ENCODE data around the gene RASGRF2. TPM values are rescaled to one million over a fixed set of nuclear protein-coding genes. Genes with fewer than 3 reads are reported as not detected.
A peak's percentile ranks its signal among the peaks of the same experiment; 100 is the strongest.

Gene RASGRF2
- total and polyA plus RNA-seq, 2 of the 13 experiments (the other 11 are each of a cell fraction or from before 2014, with no cell fraction given), result 23.6 to 29.0 TPM

GRCh38 chr5:80963966-80964481 lies 3.9 kb downstream of the RASGRF2 start:
- peak overlapping the region; percentile 59 for H3K27ac ChIP-seq (ENCODE audit: extremely low read length, insufficient read depth, low read length)
- ChIA-PET CTCF (ENCODE audit: low intra/inter-chr PET ratio, low total read pairs) (no interaction called here), POLR2A (no interaction called here)
- peaks cover 85% of the 10 kb centered on the region for H3K79me2 ChIP-seq (ENCODE audit: insufficient read depth, low read length)
- peak overlapping the region; percentile 46; the same call in 1 of the 2 replicates for H3K9ac ChIP-seq (ENCODE audit: insufficient read depth, low read depth, low read length)
- WGBS (ENCODE audit: low lambda C conversion rate), result 23% methylated on average over 3 of the region's 3 CpGs
- intact Hi-C loops (cut with micrococcal nuclease; ENCODE audit: unreplicated experiment), result loop anchor here (5.0 kb wide), 1 partner anchor 63 kb away; no protein-coding TSS in a partner anchor
- FAIRE-seq, result no peak
- DNase-seq (ENCODE audit: low spot score), result no peak
- ATAC-seq, result no peak
- peak overlapping the region; percentile 18 to 84 (median 49); a peak in 5 of 6 replicates for H3K4me3 ChIP-seq (replicated peaks in 1 of 3; ENCODE audit: insufficient read depth in 1 of 3, low read depth in 2 of 3, low read length in 3 of 3)
- H3K9me3 ChIP-seq (ENCODE audit: low read length), result no peaks in the 10 kb centered on the region
- H3K36me3 ChIP-seq (replicated peaks in 1 of 2; ENCODE audit: control insufficient read depth in 1 of 2, insufficient read depth in 2 of 2, low read length in 2 of 2), result no peaks in the 10 kb centered on the region
- in situ Hi-C loops (cut with HindIII; ENCODE audit: extremely low pct_ligation_motif_present, low pct_unique_long_range_greater_than_20kb), result no loop called here
- H2AFZ ChIP-seq (ENCODE audit: low read length), result no peak overlapping the region
- TF ChIP-seq, protein P1, sequence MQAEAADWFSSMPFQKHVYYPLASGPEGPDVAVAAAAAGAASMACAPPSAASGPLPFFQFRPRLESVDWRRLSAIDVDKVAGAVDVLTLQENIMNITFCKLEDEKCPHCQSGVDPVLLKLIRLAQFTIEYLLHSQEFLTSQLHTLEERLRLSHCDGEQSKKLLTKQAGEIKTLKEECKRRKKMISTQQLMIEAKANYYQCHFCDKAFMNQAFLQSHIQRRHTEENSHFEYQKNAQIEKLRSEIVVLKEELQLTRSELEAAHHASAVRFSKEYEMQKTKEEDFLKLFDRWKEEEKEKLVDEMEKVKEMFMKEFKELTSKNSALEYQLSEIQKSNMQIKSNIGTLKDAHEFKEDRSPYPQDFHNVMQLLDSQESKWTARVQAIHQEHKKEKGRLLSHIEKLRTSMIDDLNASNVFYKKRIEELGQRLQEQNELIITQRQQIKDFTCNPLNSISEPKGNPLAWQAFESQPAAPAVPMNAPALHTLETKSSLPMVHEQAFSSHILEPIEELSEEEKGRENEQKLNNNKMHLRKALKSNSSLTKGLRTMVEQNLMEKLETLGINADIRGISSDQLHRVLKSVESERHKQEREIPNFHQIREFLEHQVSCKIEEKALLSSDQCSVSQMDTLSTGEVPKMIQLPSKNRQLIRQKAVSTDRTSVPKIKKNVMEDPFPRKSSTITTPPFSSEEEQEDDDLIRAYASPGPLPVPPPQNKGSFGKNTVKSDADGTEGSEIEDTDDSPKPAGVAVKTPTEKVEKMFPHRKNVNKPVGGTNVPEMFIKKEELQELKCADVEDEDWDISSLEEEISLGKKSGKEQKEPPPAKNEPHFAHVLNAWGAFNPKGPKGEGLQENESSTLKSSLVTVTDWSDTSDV (CRISPR knock-in tag; IDR thresholded peaks at IDR 0.05), result no peak
- no peak for TF ChIP-seq RBM39 (IDR thresholded peaks at IDR 0.05; ENCODE audit: low read depth, low read length, poor library complexity, severe bottlenecking)
- TF ChIP-seq ZNF263 (CRISPR knock-in tag; IDR thresholded peaks at IDR 0.05), result no peak
- TF ChIP-seq NAIF1 (CRISPR knock-in tag; IDR thresholded peaks at IDR 0.05; ENCODE audit: borderline replicate concordance), result no peak
- no peak for TF ChIP-seq ZNF234 (CRISPR knock-in tag; conservative IDR thresholded peaks at IDR 0.05)
- TF ChIP-seq FOXJ3 (CRISPR knock-in tag; IDR thresholded peaks at IDR 0.05; ENCODE audit: borderline replicate concordance), result no peak
- TF ChIP-seq ZNF230 (CRISPR knock-in tag; IDR thresholded peaks at IDR 0.05), result no peak
- TF ChIP-seq REPIN1 (CRISPR knock-in tag; IDR thresholded peaks at IDR 0.05; ENCODE audit: borderline replicate concordance, low read depth), result 0 out of 2 replicates have a peak, but pooled peaks have one; percentile 19
- no peak for TF ChIP-seq ZNF549 (CRISPR knock-in tag; IDR thresholded peaks at IDR 0.05)
- H4K20me1 ChIP-seq (ENCODE audit: insufficient read depth, low read length), result peaks cover 5% of the 10 kb centered on the region; the same call in 1 of the 2 replicates
- H3K4me2 ChIP-seq (ENCODE audit: low read depth, low read length), result peak overlapping the region; percentile 81
- BruUV-seq (replicated peaks), result no TSS peak
- peaks cover 74% of the 10 kb centered on the region for H3K4me1 ChIP-seq (ENCODE audit: insufficient read depth, low read length)
- H3K27me3 ChIP-seq (ENCODE audit: control insufficient read depth in 1 of 2, insufficient read depth in 2 of 2, low read length in 2 of 2), result peaks cover 0 to 3% of the 10 kb centered on the region in 2 experiments; a peak in 1 of 5 replicates

Measured in HepG2 (cell line).